Activated naive CD8-positive, alpha-beta T cell treated with anti-CD3 and anti-CD28 coated beads for 36 hours (primary cell): Measurements from ENCODE around the gene BRCA2. TPM values are rescaled to one million over a fixed set of nuclear protein-coding genes. Genes with fewer than 3 reads are reported as not detected.
A peak's percentile ranks its signal among the peaks of the same experiment; 100 is the strongest.

ENCODE experiments used
- DNase-seq: peaks from one replicate; pipeline ENCODE4 v3.0.0; 2021
- H3K27ac Mint-ChIP-seq: one replicate; pipeline ENCODE4 v1.8.0; 2022; ENCODE audit warnings: mild to moderate bottlenecking, moderate library complexity, mixed read lengths
- H3K27me3 Mint-ChIP-seq: one replicate; pipeline ENCODE4 v1.8.0; 2022; ENCODE audit warnings: mild to moderate bottlenecking, mixed read lengths
- H3K36me3 Mint-ChIP-seq: one replicate; pipeline ENCODE4 v1.8.0; 2021; ENCODE audit warnings: mild to moderate bottlenecking, mixed read lengths
- H3K4me1 Mint-ChIP-seq: one replicate; pipeline ENCODE4 v1.8.0; 2021; ENCODE audit warnings: mixed read lengths
- H3K4me3 Mint-ChIP-seq: one replicate; pipeline ENCODE4 v1.8.0; 2022; ENCODE audit warnings: mild to moderate bottlenecking, moderate library complexity, mixed read lengths
- H3K9me3 Mint-ChIP-seq: one replicate; pipeline ENCODE4 v1.8.0; 2022; ENCODE audit warnings: mixed read lengths
- total RNA-seq, 2 experiments: library from RNA; stranded (reverse); gene quantifications; one replicate each; pipeline ENCODE4 v1.2.3, GENCODE V29; 2021

Gene BRCA2
- total RNA-seq, 2 experiments from 2014 or later = 27.9 to 29.9 TPM

- Mint-ChIP-seq H3K27ac (no peak overlapping the region), H3K36me3 (no peaks in the 10 kb centered on the region), H3K27me3 (peaks cover 24% of the 10 kb centered on the region), H3K4me3 (no peak overlapping the region), H3K4me1 (peaks cover 12% of the 10 kb centered on the region), H3K9me3 (no peaks in the 10 kb centered on the region)
- no peak for DNase-seq
Measured at GRCh38 chr13:32300920-32301319, 14.4 kb upstream of the BRCA2 start.

GRCh38 chr13:32302461-32302860 is 12.8 kb upstream of the BRCA2 start:
- Mint-ChIP-seq H3K9me3 (no peaks in the 10 kb centered on the region), H3K27ac (no peak overlapping the region), H3K4me3 (no peak overlapping the region), H3K4me1 (peaks cover 3% of the 10 kb centered on the region), H3K36me3 (no peaks in the 10 kb centered on the region), H3K27me3 (peaks cover 21% of the 10 kb centered on the region)
- DNase-seq = no peak

- Mint-ChIP-seq H3K4me1 (peaks cover 13% of the 10 kb centered on the region), H3K9me3 (no peaks in the 10 kb centered on the region), H3K4me3 (no peak overlapping the region), H3K27me3 (no peaks in the 10 kb centered on the region), H3K36me3 (no peaks in the 10 kb centered on the region), H3K27ac (no peak overlapping the region)
- no peak for DNase-seq
Measured at GRCh38 chr13:32305646-32306045, 9.7 kb upstream of the BRCA2 start.

DNA sequence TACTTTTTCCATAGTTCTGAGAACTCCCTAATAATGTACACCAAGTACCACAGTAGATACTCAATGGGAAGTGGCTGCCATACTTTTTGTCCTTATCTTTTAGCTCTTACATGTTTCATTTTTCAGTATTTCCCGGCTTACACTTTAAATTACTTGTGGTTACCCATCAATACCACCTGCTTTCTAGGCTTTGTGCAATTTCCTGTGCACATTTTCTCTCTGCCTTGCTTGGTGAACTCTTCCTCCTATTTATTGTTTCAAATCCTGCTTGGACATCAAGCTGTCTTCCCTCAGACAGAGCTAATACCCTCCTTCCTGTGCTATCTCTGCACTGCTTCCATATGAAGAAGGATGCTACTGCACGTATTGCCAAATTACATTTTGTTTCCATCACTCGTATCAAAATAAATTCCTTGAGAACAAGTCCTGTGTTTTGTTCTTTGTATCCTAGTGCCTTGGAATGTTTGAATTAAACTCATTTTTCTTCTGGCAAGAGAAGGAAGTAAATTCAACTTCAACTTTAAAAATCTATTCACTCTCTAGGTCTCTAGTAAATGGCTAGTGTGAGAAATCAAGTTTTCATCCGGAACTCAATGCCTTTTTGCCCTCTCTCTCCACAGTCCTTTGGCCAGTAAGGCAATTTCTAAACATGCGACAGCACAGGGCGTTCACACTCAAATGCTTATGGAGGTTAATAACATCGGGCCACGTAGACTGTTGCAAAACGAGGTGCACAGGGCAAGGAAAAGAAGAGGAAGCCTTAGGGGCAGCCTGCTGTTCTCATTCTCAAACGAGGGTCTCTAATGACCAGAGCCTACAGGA is 5.8 kb upstream of the BRCA2 start:
- no peaks in the 10 kb centered on the region for H3K36me3 Mint-ChIP-seq
- peaks cover 15% of the 10 kb centered on the region for H3K4me1 Mint-ChIP-seq
- no peaks in the 10 kb centered on the region for H3K9me3 Mint-ChIP-seq
- H3K4me3 Mint-ChIP-seq = no peak overlapping the region
- no peaks in the 10 kb centered on the region for H3K27me3 Mint-ChIP-seq
- no peak for DNase-seq
- H3K27ac Mint-ChIP-seq = no peak overlapping the region

DNA sequence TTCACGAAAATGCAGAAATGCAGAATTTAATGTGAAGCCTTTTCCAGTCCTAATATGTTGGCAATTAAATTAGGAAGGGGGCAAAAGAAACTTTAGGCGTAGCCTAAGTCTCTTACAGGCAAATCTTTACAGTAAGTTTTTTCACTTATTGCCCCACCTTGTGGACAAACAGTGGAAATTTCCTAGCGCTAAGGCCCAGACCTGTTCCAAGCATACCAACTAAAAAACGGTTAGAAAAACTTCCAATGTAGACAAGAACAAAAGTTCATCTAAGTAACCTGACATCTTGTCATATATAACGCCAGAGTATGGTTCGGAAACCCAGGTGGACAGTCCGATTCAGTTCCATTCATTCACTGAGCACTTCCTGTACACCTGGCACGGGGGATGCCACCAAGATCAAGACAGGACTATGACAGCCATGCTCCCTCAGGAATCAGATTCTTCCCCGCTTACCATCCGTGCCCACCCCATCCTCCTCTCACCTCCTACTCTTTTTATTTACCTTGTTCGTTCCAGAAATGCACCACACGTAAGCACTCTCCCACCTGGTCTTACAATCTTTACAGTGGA is 5.1 kb upstream of the BRCA2 start:
- Mint-ChIP-seq H3K4me3 (no peak overlapping the region), H3K9me3 (no peaks in the 10 kb centered on the region), H3K36me3 (no peaks in the 10 kb centered on the region), H3K27me3 (no peaks in the 10 kb centered on the region), H3K4me1 (peaks cover 20% of the 10 kb centered on the region), H3K27ac (no peak overlapping the region)
- no peak for DNase-seq

DNA sequence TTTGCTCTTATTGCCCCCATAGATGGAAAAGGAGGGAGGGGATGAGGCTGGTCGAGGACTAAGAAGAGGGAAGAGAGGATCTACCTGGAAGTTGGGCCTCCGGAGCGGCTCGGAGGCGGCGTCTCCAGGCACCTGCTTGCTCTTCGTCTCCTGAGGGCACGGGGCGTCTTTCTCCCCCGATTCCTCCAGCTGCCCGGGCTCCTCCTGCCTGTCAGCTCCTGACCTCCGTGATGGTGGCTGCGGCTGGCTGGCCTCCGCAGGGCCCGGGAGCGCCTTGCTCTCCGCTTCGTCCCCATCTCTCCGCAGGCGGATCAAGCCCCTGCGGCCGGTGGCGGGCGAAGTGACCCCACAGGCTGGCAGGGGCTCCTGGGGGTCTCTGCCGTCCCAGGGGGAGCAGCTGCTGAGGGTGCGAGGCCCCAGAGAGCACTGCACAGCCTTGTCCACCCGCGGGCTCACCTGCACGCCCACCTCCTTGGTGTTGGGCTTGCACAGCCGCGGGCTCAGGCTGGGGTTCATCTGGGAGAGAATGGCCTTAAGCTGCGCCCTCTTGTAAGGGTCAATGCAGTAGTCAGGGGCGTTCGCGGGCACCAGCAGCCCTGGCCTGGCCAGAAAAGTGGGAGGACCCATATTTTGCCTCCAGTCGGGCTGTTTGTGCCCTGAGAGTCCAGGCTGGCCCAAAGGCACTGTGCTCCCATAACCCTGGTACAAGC is 4.0 kb upstream of the BRCA2 start:
- no peaks in the 10 kb centered on the region for H3K9me3 Mint-ChIP-seq
- no peaks in the 10 kb centered on the region for H3K27me3 Mint-ChIP-seq
- H3K36me3 Mint-ChIP-seq = no peaks in the 10 kb centered on the region
- H3K27ac Mint-ChIP-seq = no peak overlapping the region
- no peak overlapping the region for H3K4me3 Mint-ChIP-seq
- no peak for DNase-seq
- peaks cover 23% of the 10 kb centered on the region for H3K4me1 Mint-ChIP-seq

- peak overlapping the region; percentile 89 for H3K4me3 Mint-ChIP-seq
- H3K27me3 Mint-ChIP-seq = no peaks in the 10 kb centered on the region
- peak overlapping the region; percentile 100 for H3K27ac Mint-ChIP-seq
- DNase-seq = peak; percentile 61
- no peaks in the 10 kb centered on the region for H3K9me3 Mint-ChIP-seq
- peaks cover 14% of the 10 kb centered on the region for H3K36me3 Mint-ChIP-seq
- peaks cover 17% of the 10 kb centered on the region for H3K4me1 Mint-ChIP-seq
Measured at GRCh38 chr13:32314271-32315237, 754 bp upstream of the BRCA2 start.

DNA sequence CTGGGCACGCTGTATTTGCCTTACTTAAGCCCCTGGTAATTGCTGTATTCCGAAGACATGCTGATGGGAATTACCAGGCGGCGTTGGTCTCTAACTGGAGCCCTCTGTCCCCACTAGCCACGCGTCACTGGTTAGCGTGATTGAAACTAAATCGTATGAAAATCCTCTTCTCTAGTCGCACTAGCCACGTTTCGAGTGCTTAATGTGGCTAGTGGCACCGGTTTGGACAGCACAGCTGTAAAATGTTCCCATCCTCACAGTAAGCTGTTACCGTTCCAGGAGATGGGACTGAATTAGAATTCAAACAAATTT is 676 bp downstream of the BRCA2 start:
- Mint-ChIP-seq H3K27ac (peak overlapping the region; percentile 100), H3K36me3 (peaks cover 22% of the 10 kb centered on the region), H3K4me1 (peaks cover 10% of the 10 kb centered on the region), H3K4me3 (peak overlapping the region; percentile 89), H3K9me3 (no peaks in the 10 kb centered on the region), H3K27me3 (no peaks in the 10 kb centered on the region)
- no peak for DNase-seq

DNA sequence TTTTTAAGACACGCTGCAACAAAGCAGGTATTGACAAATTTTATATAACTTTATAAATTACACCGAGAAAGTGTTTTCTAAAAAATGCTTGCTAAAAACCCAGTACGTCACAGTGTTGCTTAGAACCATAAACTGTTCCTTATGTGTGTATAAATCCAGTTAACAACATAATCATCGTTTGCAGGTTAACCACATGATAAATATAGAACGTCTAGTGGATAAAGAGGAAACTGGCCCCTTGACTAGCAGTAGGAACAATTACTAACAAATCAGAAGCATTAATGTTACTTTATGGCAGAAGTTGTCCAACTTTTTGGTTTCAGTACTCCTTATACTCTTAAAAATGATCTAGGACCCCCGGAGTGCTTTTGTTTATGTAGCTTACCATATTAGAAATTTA is 1.2 kb downstream of the BRCA2 start:
- DNase-seq = no peak
- no peaks in the 10 kb centered on the region for H3K27me3 Mint-ChIP-seq
- H3K27ac Mint-ChIP-seq = peak overlapping the region; percentile 100
- peaks cover 25% of the 10 kb centered on the region for H3K36me3 Mint-ChIP-seq
- H3K9me3 Mint-ChIP-seq = no peaks in the 10 kb centered on the region
- H3K4me3 Mint-ChIP-seq = peak overlapping the region; percentile 89
- H3K4me1 Mint-ChIP-seq = peaks cover 10% of the 10 kb centered on the region

DNA sequence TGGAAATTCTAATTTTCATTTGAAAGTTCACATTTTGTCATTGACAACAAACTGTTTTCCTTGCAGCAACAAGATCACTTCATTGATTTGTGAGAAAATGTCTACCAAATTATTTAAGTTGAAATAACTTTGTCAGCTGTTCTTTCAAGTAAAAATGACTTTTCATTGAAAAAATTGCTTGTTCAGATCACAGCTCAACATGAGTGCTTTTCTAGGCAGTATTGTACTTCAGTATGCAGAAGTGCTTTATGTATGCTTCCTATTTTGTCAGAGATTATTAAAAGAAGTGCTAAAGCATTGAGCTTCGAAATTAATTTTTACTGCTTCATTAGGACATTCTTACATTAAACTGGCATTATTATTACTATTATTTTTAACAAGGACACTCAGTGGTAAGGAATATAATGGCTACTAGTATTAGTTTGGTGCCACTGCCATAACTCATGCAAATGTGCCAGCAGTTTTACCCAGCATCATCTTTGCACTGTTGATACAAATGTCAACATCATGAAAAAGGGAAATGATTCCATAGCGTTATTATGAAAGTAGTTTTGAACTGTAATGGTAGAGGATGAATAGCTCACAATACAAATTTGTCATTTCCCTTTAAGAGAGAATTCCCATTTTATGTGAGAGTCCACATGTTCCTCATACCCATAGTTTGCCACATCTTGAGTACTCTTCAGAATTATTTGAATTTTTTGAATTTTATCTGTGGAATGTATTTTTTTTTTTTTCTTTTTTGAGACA is 2.6 kb downstream of the BRCA2 start:
- no peak for DNase-seq
- Mint-ChIP-seq H3K4me3 (no peak overlapping the region), H3K9me3 (no peaks in the 10 kb centered on the region), H3K27me3 (no peaks in the 10 kb centered on the region), H3K4me1 (peaks cover 10% of the 10 kb centered on the region), H3K27ac (no peak overlapping the region), H3K36me3 (peaks cover 32% of the 10 kb centered on the region)

DNA sequence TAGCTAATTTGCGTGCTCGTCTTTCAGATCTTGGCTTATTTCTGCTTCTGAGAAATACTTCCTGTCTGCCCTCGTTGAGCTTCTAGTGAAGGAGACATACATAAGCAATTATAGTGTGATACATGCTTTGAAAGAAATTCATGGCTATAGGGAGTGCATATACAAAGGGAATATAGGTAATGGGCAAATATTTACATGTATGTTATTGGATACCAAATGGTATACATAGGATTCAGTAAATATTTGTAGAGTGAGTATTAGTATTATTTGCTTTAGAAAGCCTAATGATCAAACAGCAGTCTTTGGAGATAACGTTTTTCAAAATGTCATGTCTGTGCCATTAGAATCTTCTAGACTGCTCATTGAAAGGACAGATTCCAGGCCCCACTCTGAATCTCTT is 5.2 kb downstream of the BRCA2 start:
- no peak for DNase-seq
- H3K9me3 Mint-ChIP-seq = no peaks in the 10 kb centered on the region
- no peak overlapping the region for H3K27ac Mint-ChIP-seq
- no peak overlapping the region for H3K4me3 Mint-ChIP-seq
- H3K36me3 Mint-ChIP-seq = peaks cover 44% of the 10 kb centered on the region
- no peaks in the 10 kb centered on the region for H3K27me3 Mint-ChIP-seq
- peaks cover 3% of the 10 kb centered on the region for H3K4me1 Mint-ChIP-seq

- Mint-ChIP-seq H3K4me1 (peaks cover 1% of the 10 kb centered on the region), H3K36me3 (peaks cover 39% of the 10 kb centered on the region), H3K9me3 (no peaks in the 10 kb centered on the region)
Measured at GRCh38 chr13:32323912-32324311, 8.6 kb downstream of the BRCA2 start.

DNA sequence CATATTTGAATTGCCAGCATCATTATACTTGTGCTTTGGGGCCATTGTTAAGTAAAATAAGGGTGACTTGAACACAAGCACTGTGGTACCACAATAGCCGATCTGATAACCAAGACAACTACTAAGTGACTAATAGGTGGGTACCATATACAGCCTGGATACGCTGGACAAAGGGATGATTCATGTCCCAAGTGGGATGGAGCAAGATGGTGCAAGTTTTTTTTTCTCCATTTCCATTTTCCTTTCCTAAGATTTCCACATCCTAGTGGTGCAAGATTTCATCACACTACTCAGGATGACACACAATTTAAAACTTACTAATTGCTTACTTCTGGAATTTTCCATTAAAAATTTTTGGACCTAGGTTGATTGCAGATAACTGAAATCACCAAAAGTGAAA is 15.1 kb downstream of the BRCA2 start:
- Mint-ChIP-seq H3K4me3 (no peak overlapping the region), H3K36me3 (peaks cover 46% of the 10 kb centered on the region), H3K27me3 (no peaks in the 10 kb centered on the region), H3K4me1 (peaks cover 4% of the 10 kb centered on the region), H3K9me3 (no peaks in the 10 kb centered on the region), H3K27ac (no peak overlapping the region)
- no peak for DNase-seq

More at GRCh38 chr13:32323912-32324311, 8.6 kb downstream of the BRCA2 start:
- no peak for DNase-seq
- no peak overlapping the region for H3K27ac Mint-ChIP-seq
- no peaks in the 10 kb centered on the region for H3K27me3 Mint-ChIP-seq
- no peak overlapping the region for H3K4me3 Mint-ChIP-seq

DNA sequence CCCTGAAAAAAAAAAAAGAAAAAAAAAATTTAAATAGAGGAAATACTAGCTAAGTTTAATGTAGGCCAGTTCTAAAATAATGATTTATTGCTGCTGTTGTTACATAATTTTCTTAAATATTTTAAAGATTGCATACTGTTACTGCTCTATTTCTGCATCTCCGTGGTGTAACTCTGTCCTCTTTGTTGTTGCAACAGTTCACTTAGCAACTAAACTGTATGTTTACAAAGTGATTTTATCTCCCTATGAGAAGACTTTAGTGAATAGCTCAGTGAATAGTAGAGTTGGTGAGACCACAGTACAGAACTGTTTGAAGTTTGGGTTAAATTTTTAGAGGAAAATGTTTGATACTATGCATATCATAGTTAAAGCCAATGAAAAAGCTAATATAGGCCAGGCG is 19.4 kb downstream of the BRCA2 start:
- H3K27me3 Mint-ChIP-seq = peaks cover 7% of the 10 kb centered on the region
- no peak overlapping the region for H3K27ac Mint-ChIP-seq
- peaks cover 2% of the 10 kb centered on the region for H3K4me1 Mint-ChIP-seq
- H3K36me3 Mint-ChIP-seq = peaks cover 74% of the 10 kb centered on the region
- DNase-seq = no peak
- no peak overlapping the region for H3K4me3 Mint-ChIP-seq
- H3K9me3 Mint-ChIP-seq = no peaks in the 10 kb centered on the region
